ENCODE results near the gene PLIN5. TPM values are rescaled to one million over a fixed set of nuclear protein-coding genes. Genes with fewer than 3 reads are reported as not detected.

Gene PLIN5
- total RNA-seq, 1 experiment from 2014 or later: not detected

- Histone ChIP-seq H3K9ac (ENCODE audit: low read length) (peak overlapping the region; percentile 99), H3K9me3 (ENCODE audit: low read length) (no peaks in the 10 kb centered on the region), H4K20me1 (ENCODE audit: insufficient read depth, low read depth, low read length) (no peaks in the 10 kb centered on the region; the same call in 1 of the 2 replicates), H3K4me1 (ENCODE audit: low read length) (peaks cover 26% of the 10 kb centered on the region), H3K4me2 (ENCODE audit: low read depth, low read length, poor library complexity, severe bottlenecking) (peak overlapping the region; percentile 92), H3K27ac (ENCODE audit: low read length) (peak overlapping the region; percentile 22; the same call in 1 of the 2 replicates), H3K4me3 (ENCODE audit: low read length) (peak overlapping the region; percentile 97), H2AFZ (ENCODE audit: low read length) (no peak overlapping the region), H3K9me2 (replicated peaks; ENCODE audit: insufficient read depth, low read length) (no peaks in the 10 kb centered on the region), H3K36me3 (ENCODE audit: insufficient read depth, low read length) (no peaks in the 10 kb centered on the region; the same call in 1 of the 2 replicates), H3K27me3 (ENCODE audit: low read length) (no peaks in the 10 kb centered on the region), H3K79me2 (ENCODE audit: low read length) (peaks cover 42% of the 10 kb centered on the region)
- DNase-seq: peak; percentile 46
These were observed 61.1 kb downstream of the PLIN5 start for GRCh38 chr19:4473763-4474513.

- Histone ChIP-seq H3K27me3 (ENCODE audit: low read length) (no peaks in the 10 kb centered on the region), H3K4me3 (ENCODE audit: low read length) (peak overlapping the region; percentile 97), H3K9me2 (replicated peaks; ENCODE audit: insufficient read depth, low read length) (no peaks in the 10 kb centered on the region), H4K20me1 (ENCODE audit: insufficient read depth, low read depth, low read length) (no peaks in the 10 kb centered on the region; the same call in 1 of the 2 replicates), H3K79me2 (ENCODE audit: low read length) (peaks cover 42% of the 10 kb centered on the region), H3K4me1 (ENCODE audit: low read length) (peaks cover 24% of the 10 kb centered on the region), H3K9me3 (ENCODE audit: low read length) (no peaks in the 10 kb centered on the region), H3K4me2 (ENCODE audit: low read depth, low read length, poor library complexity, severe bottlenecking) (peak overlapping the region; percentile 92), H3K9ac (ENCODE audit: low read length) (peak overlapping the region; percentile 99), H3K27ac (ENCODE audit: low read length) (peak overlapping the region; percentile 56), H3K36me3 (ENCODE audit: insufficient read depth, low read length) (no peaks in the 10 kb centered on the region; the same call in 1 of the 2 replicates), H2AFZ (ENCODE audit: low read length) (no peak overlapping the region)
- peak; percentile 54 for DNase-seq
These were observed 61.8 kb downstream of the PLIN5 start for GRCh38 chr19:4473011-4473762.

Other genes starting within 250 kb of the PLIN5 start
- gene TMIGD2, start 232.8 kb downstream of the PLIN5 start, total RNA-seq (2014; rRNA removed; shearing (Covaris generic); ENCODE audit: low replicate concordance): not detected in 2 replicates
- not detected in 2 replicates for gene FSD1, start 230.6 kb downstream of the PLIN5 start, total RNA-seq (2014; rRNA removed; shearing (Covaris generic); ENCODE audit: low replicate concordance)
- gene STAP2, start 196.4 kb downstream of the PLIN5 start, total RNA-seq (2014; rRNA removed; shearing (Covaris generic); ENCODE audit: low replicate concordance): 0.43 and 0.86 TPM in 2 replicates
- gene MPND, start 191.7 kb downstream of the PLIN5 start, total RNA-seq (2014; rRNA removed; shearing (Covaris generic); ENCODE audit: low replicate concordance): 5.3 and 9.5 TPM in 2 replicates
- gene SH3GL1, start 134.7 kb downstream of the PLIN5 start, total RNA-seq (2014; rRNA removed; shearing (Covaris generic); ENCODE audit: low replicate concordance): 12.8 and 13.4 TPM in 2 replicates
- gene CHAF1A, start 132.6 kb downstream of the PLIN5 start, total RNA-seq (2014; rRNA removed; shearing (Covaris generic); ENCODE audit: low replicate concordance): 7.8 and 50.7 TPM in 2 replicates
- 90.9 and 112 TPM in 2 replicates for gene UBXN6, start 77.4 kb downstream of the PLIN5 start, total RNA-seq (2014; rRNA removed; shearing (Covaris generic); ENCODE audit: low replicate concordance)
- 49.9 and 81.2 TPM in 2 replicates for gene HDGFL2, start 62.9 kb downstream of the PLIN5 start, total RNA-seq (2014; rRNA removed; shearing (Covaris generic); ENCODE audit: low replicate concordance)
- not detected in 2 replicates for gene PLIN4, start 16.7 kb downstream of the PLIN5 start, total RNA-seq (2014; rRNA removed; shearing (Covaris generic); ENCODE audit: low replicate concordance)
- gene LRG1, start 4.8 kb upstream of the PLIN5 start, total RNA-seq (2014; rRNA removed; shearing (Covaris generic); ENCODE audit: low replicate concordance): 0.11 and 0.14 TPM in 2 replicates
- not detected in 2 replicates for gene SEMA6B, start 24.5 kb upstream of the PLIN5 start, total RNA-seq (2014; rRNA removed; shearing (Covaris generic); ENCODE audit: low replicate concordance)
- gene TNFAIP8L1, start 104.3 kb upstream of the PLIN5 start, total RNA-seq (2014; rRNA removed; shearing (Covaris generic); ENCODE audit: low replicate concordance): 1.8 and 9.0 TPM in 2 replicates
- gene MYDGF, start 135.1 kb upstream of the PLIN5 start, total RNA-seq (2014; rRNA removed; shearing (Covaris generic); ENCODE audit: low replicate concordance): 30.8 and 63.4 TPM in 2 replicates
- 26.8 and 34.8 TPM in 2 replicates for gene DPP9, start 188.6 kb upstream of the PLIN5 start, total RNA-seq (2014; rRNA removed; shearing (Covaris generic); ENCODE audit: low replicate concordance)

Data from Karpas-422 (cell line).